Smooth muscle cell (in vitro differentiated cells): Measurements from ENCODE around the gene KHSRP. TPM values are rescaled to one million over a fixed set of nuclear protein-coding genes. Genes with fewer than 3 reads are reported as not detected.

Experiments
- DNase-seq: peaks from one replicate; lab custom pipeline; 2025; ENCODE audit not compliant: unreplicated experiment; lab: John Stamatoyannopoulos, UW
- H2AFZ ChIP-seq: fragments of 200-600 bp; sonication (generic); 2 replicates; pipeline ENCODE4 v1.6.0; 2016; ENCODE audit warnings: antibody characterized with exemption, low read depth, mild to moderate bottlenecking
- H3F3A ChIP-seq: fragments of 200-600 bp; sonication (generic); 2 replicates; pipeline ENCODE4 v1.6.0; 2017; ENCODE audit warnings: antibody characterized with exemption, low read depth
- H3K27ac ChIP-seq: fragments of 200-600 bp; sonication (generic); 2 replicates; pipeline ENCODE4 v1.5.1; 2016; ENCODE audit warnings: low read depth, mild to moderate bottlenecking
- H3K27me3 ChIP-seq: fragments of 200-600 bp; sonication (generic); 2 replicates; pipeline ENCODE4 v1.6.1; 2016; ENCODE audit warnings: low read depth, mild to moderate bottlenecking
- H3K36me3 ChIP-seq: fragments of 200-600 bp; sonication (generic); 2 replicates; pipeline ENCODE4 v1.5.1; 2016; ENCODE audit warnings: low read depth
- H3K4me1 ChIP-seq: fragments of 200-600 bp; sonication (generic); 2 replicates; pipeline ENCODE4 v1.5.1; 2016; ENCODE audit warnings: low read depth
- H3K4me2 ChIP-seq: fragments of 200-600 bp; sonication (generic); 2 replicates; pipeline ENCODE4 v1.6.0; 2016; ENCODE audit warnings: mild to moderate bottlenecking
- H3K4me3 ChIP-seq: fragments of 200-600 bp; sonication (generic); 2 replicates; pipeline ENCODE4 v1.5.1; 2016; ENCODE audit warnings: mild to moderate bottlenecking
- H3K79me2 ChIP-seq: fragments of 200-600 bp; sonication (generic); 2 replicates; pipeline ENCODE4 v1.6.0; 2016; ENCODE audit warnings: low read depth, mild to moderate bottlenecking
- H3K9ac ChIP-seq: fragments of 200-600 bp; sonication (generic); 2 replicates; pipeline ENCODE4 v1.6.0; 2016; ENCODE audit warnings: low read depth
- H3K9me3 ChIP-seq: fragments of 200-600 bp; sonication (generic); replicated peaks from 2 replicates; pipeline ENCODE4 v1.5.1; 2016; ENCODE audit warnings: low read depth
- H4K20me1 ChIP-seq: fragments of 200-600 bp; sonication (generic); 2 replicates; pipeline ENCODE4 v1.6.0; 2016; ENCODE audit warnings: low read depth
- WGBS: methylation state at CpG from one replicate; pipeline ENCODE4 v1.1.7; 2016; ENCODE audit warnings: low lambda C conversion rate; 5-methylcytosine and 5-hydroxymethylcytosine counted together
- polyA plus RNA-seq: library from polyadenylated mRNA; unstranded; fragments of >200 nt; fragmentation: Nextera tagmentation; extraction: Ambion mirVana; gene quantifications from 2 replicates; pipeline ENCODE4 v1.2.1, GENCODE V29; 2016
- total RNA-seq: library from RNA; depleted of rRNA; stranded (reverse); fragments of >200 nt; gene quantifications from 2 replicates; pipeline ENCODE4 v1.2.3, GENCODE V29; 2014
- TF ChIP-seq, protein P1 (sequence below): fragments of 200-600 bp; sonication (generic); IDR thresholded peaks from 2 replicates; pipeline ENCODE4 v1.5.1; 2017; ENCODE audit warnings: borderline replicate concordance, mild to moderate bottlenecking, antibody characterized with exemption; ENCODE audit not compliant: insufficient read depth, poor library complexity, severe bottlenecking

The KHSRP gene
- total and polyA plus RNA-seq, 2 experiments from 2014 or later: 59.1 to 179 TPM

DNA sequence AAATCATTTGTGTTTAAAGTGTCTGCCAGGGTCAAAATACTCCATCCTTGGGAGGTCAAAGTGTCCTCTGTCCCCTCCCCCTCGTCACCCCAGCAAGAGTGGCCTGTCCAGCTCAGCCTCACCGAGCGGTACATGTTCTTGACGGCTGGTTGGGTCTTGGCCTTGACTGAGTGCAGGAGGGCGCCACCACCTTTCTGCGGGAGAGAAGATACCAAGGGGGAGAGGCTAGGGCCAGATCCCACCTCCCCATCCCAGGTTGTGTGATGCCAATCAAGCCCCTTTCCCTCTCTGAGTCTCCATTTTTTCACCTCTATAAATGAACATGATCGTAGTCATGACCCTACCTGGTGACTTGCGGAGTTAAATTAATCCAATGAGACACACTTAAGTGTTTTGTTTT lies 45.6 kb upstream of the KHSRP start:
- no peak overlapping the region for H3K9ac ChIP-seq
- no peaks in the 10 kb centered on the region for H3K36me3 ChIP-seq
- H3F3A ChIP-seq: no peaks in the 10 kb centered on the region
- no peaks in the 10 kb centered on the region for H3K79me2 ChIP-seq
- peaks cover 16% of the 10 kb centered on the region for H3K27me3 ChIP-seq
- H3K4me2 ChIP-seq: no peak overlapping the region
- H3K4me1 ChIP-seq: peaks cover under 1% of the 10 kb centered on the region
- 90% methylated on average over 8 of the region's 8 CpGs for WGBS
- no peak for DNase-seq
- H2AFZ ChIP-seq: no peak overlapping the region
- no peaks in the 10 kb centered on the region for H3K9me3 ChIP-seq
- H3K27ac ChIP-seq: no peak overlapping the region
- TF ChIP-seq, protein P1, sequence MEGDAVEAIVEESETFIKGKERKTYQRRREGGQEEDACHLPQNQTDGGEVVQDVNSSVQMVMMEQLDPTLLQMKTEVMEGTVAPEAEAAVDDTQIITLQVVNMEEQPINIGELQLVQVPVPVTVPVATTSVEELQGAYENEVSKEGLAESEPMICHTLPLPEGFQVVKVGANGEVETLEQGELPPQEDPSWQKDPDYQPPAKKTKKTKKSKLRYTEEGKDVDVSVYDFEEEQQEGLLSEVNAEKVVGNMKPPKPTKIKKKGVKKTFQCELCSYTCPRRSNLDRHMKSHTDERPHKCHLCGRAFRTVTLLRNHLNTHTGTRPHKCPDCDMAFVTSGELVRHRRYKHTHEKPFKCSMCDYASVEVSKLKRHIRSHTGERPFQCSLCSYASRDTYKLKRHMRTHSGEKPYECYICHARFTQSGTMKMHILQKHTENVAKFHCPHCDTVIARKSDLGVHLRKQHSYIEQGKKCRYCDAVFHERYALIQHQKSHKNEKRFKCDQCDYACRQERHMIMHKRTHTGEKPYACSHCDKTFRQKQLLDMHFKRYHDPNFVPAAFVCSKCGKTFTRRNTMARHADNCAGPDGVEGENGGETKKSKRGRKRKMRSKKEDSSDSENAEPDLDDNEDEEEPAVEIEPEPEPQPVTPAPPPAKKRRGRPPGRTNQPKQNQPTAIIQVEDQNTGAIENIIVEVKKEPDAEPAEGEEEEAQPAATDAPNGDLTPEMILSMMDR: no peak
- H4K20me1 ChIP-seq: no peaks in the 10 kb centered on the region
- no peak overlapping the region for H3K4me3 ChIP-seq

DNA sequence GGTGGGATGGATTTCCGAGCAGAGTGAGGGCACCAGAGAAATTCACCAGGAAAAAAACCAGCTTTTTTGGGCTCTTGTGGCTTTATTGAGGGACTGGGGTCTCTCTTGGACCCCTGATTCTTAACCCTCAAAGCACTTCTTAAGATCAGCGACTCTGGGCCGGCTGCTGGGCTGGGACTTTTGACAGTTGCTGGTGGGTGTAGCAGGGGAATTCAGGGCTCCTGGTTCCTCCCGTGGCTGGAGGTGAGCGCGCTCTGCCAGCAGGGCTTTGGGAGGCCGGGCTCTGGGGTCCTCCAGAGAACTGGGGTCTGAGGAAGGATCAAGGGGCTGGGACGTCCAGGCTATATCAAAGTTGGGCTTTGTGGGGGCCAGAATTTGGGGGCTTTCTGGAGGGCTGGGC lies 42.8 kb upstream of the KHSRP start:
- Histone ChIP-seq H2AFZ (no peak overlapping the region), H3K4me3 (no peak overlapping the region), H4K20me1 (no peaks in the 10 kb centered on the region), H3K27me3 (peaks cover 26% of the 10 kb centered on the region), H3K9me3 (no peaks in the 10 kb centered on the region), H3K4me1 (no peaks in the 10 kb centered on the region), H3F3A (no peaks in the 10 kb centered on the region), H3K36me3 (no peaks in the 10 kb centered on the region), H3K4me2 (no peak overlapping the region), H3K27ac (no peak overlapping the region), H3K79me2 (no peaks in the 10 kb centered on the region), H3K9ac (no peak overlapping the region)
- 95% methylated on average over 8 of the region's 8 CpGs for WGBS
- DNase-seq: no peak
- TF ChIP-seq, protein P1: no peak

DNA sequence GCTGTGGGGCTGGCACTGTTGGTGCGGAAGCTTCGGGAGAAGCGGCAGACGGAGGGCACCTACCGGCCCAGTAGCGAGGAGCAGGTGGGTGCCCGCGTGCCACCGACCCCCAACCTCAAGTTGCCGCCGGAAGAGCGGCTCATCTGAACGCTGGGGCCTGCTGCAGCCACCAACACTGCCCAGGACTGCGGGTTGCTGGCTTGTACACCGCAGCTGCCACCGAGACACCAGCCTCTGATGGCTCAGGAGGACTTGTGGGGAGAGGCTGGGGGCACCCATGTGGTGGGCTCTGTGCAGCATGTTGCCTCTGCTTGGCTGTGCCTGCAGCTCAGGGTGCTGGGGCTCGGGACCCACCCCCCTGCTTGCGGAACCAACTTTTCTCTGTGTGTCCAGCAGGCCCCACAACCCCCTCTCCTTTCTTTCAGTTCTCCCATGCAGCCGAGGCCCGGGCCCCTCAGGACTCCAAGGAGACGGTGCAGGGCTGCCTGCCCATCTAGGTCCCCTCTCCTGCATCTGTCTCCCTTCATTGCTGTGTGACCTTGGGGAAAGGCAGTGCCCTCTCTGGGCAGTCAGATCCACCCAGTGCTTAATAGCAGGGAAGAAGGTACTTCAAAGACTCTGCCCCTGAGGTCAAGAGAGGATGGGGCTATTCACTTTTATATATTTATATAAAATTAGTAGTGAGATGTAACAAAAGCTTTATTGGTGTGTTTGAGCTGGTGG lies 42.1 kb upstream of the KHSRP start:
- H4K20me1 ChIP-seq: no peaks in the 10 kb centered on the region

More for the DNA sequence above, 42.1 kb upstream of the KHSRP start:
- Histone ChIP-seq H3K27me3 (peaks cover 26% of the 10 kb centered on the region), H3K79me2 (no peaks in the 10 kb centered on the region), H3F3A (no peaks in the 10 kb centered on the region), H3K27ac (no peak overlapping the region), H3K9me3 (no peaks in the 10 kb centered on the region), H3K9ac (no peak overlapping the region), H3K4me1 (no peaks in the 10 kb centered on the region), H3K36me3 (no peaks in the 10 kb centered on the region), H3K4me2 (no peak overlapping the region), H3K4me3 (no peak overlapping the region), H2AFZ (no peak overlapping the region)
- 94% methylated on average over 21 of the region's 21 CpGs for WGBS
- TF ChIP-seq, protein P1: no peak
- DNase-seq: no peak
